T-helper 2 cell (primary cell): ENCODE data around the gene OTOP1.
"Not testable (repeated sequence)": the region's sequence is repeated elsewhere in the genome, so short reads cannot be mapped to it uniquely, and the experiment has no call there.

Experiments
- DNase-seq, 5 experiments: peaks; one replicate each; pipeline versions ENCODE4 v3.0.0 to v3.0.0-alpha.2; 2012 to 2022
- total RNA-seq, 2 donors: gene quantifications; one replicate each; lab custom pipeline; 2026; lab: John Stamatoyannopoulos, UW

The OTOP1 gene
- 0 reads per million in 2 donors for total RNA-seq

GRCh38 chr4:4226606-4227438 lies at the start of gene OTOP1:
Gene OTOP1, minus strand, starts transcription at chr4:4226929. Its CDS starts 65 bp downstream, at chr4:4226864.
- DNase-seq, result no peak

DNA sequence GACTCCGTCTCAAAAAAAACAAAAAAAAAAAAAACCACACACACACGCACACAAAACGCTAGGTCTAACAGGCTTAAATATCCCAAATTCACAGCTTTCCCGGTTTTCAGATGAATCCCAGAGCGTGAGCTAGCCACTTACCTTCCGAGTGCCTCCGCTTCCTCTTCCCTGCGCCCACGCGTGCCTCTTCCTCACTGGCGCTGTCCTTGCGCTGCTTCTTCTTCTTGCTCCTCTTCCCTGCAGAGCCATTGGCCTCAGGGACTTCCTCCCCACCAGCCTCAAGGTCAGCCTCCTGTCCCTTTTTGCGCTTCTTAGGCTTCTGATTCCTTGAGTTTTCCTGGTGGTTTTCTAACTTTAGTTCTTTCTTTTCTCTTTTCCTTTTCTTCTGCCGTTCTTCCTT lies 47.5 kb upstream of the OTOP1 start:
- no peak for DNase-seq

- DNase-seq, result no peak
Observed at GRCh38 chr4:4271912-4272311, 45.2 kb upstream of the OTOP1 start.

- DNase-seq, result no peak
Observed at GRCh38 chr4:4270529-4270928, 43.8 kb upstream of the OTOP1 start.

DNA sequence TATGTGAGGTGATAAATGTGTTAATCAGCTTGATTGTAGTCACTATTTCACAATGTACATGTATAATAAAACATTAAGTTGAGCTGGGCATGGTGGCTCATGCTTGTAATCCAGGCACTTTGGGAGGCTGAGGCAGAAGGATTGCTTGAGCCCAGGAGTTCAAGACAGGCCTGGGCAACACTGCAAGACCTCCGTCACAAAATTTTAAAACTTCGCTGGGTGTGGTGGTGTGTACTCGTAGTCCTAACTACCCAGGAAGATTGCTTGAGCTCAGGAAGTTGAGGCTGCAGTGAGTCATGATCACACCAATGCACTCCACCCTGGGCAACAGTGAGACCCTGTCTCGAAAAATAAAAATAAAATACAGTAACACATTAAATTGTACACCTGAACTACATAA lies 43.1 kb upstream of the OTOP1 start:
- DNase-seq, result peak in 2 of 5 experiments; percentile 11 to 68

DNA sequence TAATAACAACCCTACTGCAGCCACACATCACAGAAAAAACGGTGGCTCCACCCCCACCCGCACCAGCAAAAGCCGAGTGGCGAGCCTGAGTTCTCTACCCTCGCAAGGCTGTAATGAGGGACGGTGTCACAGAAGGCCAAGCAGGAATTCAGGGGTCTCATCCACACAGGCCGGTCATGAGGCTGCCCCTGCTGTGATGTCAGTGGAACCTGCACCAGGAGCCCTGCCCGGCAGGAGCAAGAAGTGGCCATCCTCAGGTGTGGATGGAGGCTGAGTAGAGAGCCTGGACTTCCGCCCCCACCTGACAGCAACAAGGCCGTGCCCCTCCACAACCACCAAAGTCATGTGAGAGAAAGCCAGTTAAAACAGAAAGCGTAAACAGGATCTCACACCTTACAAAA lies 42.6 kb upstream of the OTOP1 start:
- DNase-seq, result peak in 2 of 5 experiments; percentile 28 to 81

- DNase-seq, result no peak
Observed at GRCh38 chr4:4268776-4269175, 42.0 kb upstream of the OTOP1 start.

- DNase-seq, result no peak
Observed at GRCh38 chr4:4267981-4268380, 41.3 kb upstream of the OTOP1 start.

- DNase-seq, result peak in 2 of 5 experiments; percentile 63 to 66
Observed at GRCh38 chr4:4260185-4260751, 33.5 kb upstream of the OTOP1 start.

- DNase-seq, result no peak
Observed at GRCh38 chr4:4259484-4260100, 32.9 kb upstream of the OTOP1 start.

- DNase-seq, result not testable (repeated sequence)
Observed at GRCh38 chr4:4257705-4258104, 31.0 kb upstream of the OTOP1 start.

DNA sequence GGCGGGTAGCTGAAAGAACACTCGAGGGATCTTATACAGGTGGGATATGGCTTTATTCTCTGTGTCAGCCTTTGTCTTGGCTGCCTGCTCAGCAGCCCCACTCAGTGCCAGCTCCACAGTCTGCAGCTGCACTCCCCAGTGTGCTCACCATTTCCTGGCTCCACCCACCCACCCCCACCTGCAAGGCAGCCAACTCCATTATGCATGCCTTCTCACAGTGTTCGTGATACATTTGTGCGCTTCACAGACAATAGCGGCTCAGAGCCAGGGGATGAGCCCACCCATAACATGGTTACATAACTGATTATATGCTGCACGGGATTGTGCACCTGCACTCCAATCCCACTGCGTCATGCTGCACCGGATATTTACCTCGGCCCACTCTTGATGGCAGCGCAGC lies 30.1 kb upstream of the OTOP1 start:
- DNase-seq, result peak in 1 of 5 experiments; percentile 9

- DNase-seq, result no peak
Observed at GRCh38 chr4:4254666-4255065, 27.9 kb upstream of the OTOP1 start.

- DNase-seq, result no peak
Observed at GRCh38 chr4:4254199-4254598, 27.5 kb upstream of the OTOP1 start.

- DNase-seq, result no peak
Observed at GRCh38 chr4:4249866-4250265, 23.1 kb upstream of the OTOP1 start.

- DNase-seq, result not testable (repeated sequence)
Observed at GRCh38 chr4:4249342-4249741, 22.6 kb upstream of the OTOP1 start.

- DNase-seq, result peak in 1 of 5 experiments; percentile 15
Observed at GRCh38 chr4:4248885-4249203, 22.1 kb upstream of the OTOP1 start.

- DNase-seq, result peak; percentile 77 to 94 (median 87)
Observed at GRCh38 chr4:4248029-4248884, 21.5 kb upstream of the OTOP1 start, which contains the start of gene TMEM128. Gene TMEM128, minus strand, starts transcription at chr4:4248223. Its CDS starts 21 bp downstream, at chr4:4248202.

DNA sequence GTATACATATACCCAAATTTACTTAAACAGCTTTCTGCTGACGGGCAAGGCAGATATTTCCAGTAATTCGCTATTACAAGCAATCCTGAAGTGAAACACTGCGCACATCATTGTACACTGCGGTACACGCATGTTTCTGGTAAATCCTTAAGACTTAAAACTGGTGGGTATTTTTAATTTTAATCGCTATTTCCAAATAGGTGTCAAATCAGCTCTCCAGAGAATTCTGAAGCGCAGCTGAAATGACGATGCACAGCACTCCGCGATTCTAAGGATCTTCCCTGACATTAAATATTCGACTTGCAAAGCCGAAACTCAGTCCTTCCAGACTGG lies 20.9 kb upstream of the OTOP1 start:
- DNase-seq, result no peak

- no peak for DNase-seq
Observed at GRCh38 chr4:4245172-4245571, 18.4 kb upstream of the OTOP1 start.

DNA sequence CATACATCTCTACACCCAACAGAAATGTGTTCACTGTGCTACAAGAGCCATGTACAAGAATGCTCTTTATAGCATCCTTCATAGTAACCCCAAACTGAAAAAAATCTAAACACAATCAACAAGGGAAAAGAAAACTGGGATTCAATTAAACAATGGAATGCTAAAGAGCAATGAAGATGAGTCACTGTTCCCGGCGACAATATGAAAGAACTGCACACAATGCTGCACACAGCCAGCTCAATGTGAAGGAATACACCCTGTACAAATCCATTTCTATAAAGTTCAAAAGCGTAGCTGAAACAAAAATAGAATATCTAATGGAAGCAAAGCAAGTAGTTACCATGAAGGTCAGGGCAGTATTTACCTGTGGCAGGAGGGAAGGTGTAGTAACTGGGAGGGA lies 12.8 kb upstream of the OTOP1 start:
- DNase-seq, result not testable (repeated sequence)

- DNase-seq, result no peak
Observed at GRCh38 chr4:4233610-4234009, 6.9 kb upstream of the OTOP1 start.

DNA sequence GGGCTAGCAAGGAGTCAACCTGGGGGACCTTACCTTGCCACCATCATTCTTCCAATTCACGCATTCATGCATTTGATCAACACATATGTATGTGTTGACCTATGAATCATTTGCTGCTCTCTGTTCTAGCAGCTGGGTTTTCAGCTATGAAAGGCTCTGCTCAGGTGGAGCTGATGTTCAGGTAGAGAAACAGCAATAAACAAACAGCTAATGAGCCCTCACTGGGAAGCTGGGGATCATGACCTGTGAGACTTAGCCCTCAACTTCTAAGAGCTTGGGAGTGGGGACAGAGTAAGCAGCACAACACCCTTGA lies 1.6 kb upstream of the OTOP1 start:
- no peak for DNase-seq
